Tibial artery (tissue), 4 donors: Measurements from ENCODE around the gene MAP3K19.

Experiments
- DNase-seq, 2 donors: peaks; one replicate each; pipeline ENCODE4 v3.0.0-alpha.2; 2019
- H3K27ac ChIP-seq, 2 donors: fragments of 200-600 bp; sonication (generic) in 1 of 2; 1 replicate in 1 of 2; 2 replicates in 1 of 2; pipeline ENCODE4 v1.5.1; 2018 to 2019; ENCODE audit warnings: mild to moderate bottlenecking in 1 of 2
- H3K27me3 ChIP-seq, 2 donors: fragments of 200-600 bp; sonication (generic) in 1 of 2; one replicate each; pipeline versions ENCODE4 v1.5.1 to v1.6.0; 2016 to 2019
- H3K36me3 ChIP-seq, 3 donors: fragments of 200-600 bp; sonication (generic) in 2 of 3; one replicate each; pipeline ENCODE4 v1.5.1; 2016 to 2019; ENCODE audit warnings: mild to moderate bottlenecking in 2 of 3
- H3K4me1 ChIP-seq, 4 donors: fragments of 200-600 bp; sonication (generic) in 2 of 4; 1 replicate in 3 of 4; 2 replicates in 1 of 4; pipeline ENCODE4 v1.5.1; 2016 to 2019
- H3K4me3 ChIP-seq, 2 donors: fragments of 200-600 bp; sonication (generic) in 1 of 2; 1 replicate in 1 of 2; 2 replicates in 1 of 2; pipeline ENCODE4 v1.5.1; 2018 to 2019; ENCODE audit warnings: mild to moderate bottlenecking in 2 of 2
- H3K9me3 ChIP-seq, 3 donors: fragments of 200-600 bp; sonication (generic) in 1 of 3; one replicate each; pipeline ENCODE4 v1.5.1; 2016 to 2019
- CTCF ChIP-seq, 2 experiments: fragments of 200-600 bp in 1 of 2; fragments of 450-650 bp in 1 of 2; IDR thresholded peaks; one replicate each; pipeline ENCODE4 v1.5.1; 2017 to 2019; ENCODE audit warnings: antibody characterized with exemption in 2 of 2, mild to moderate bottlenecking in 1 of 2, moderate library complexity in 1 of 2
- intact Hi-C: fragments of 100-400 bp; cut with DNase I; formaldehyde crosslinking; loops from one replicate; pipeline ENCODE4 v1.15.0; 2023; ENCODE audit warnings: low total_unique reads

MAP3K19 gene

DNA sequence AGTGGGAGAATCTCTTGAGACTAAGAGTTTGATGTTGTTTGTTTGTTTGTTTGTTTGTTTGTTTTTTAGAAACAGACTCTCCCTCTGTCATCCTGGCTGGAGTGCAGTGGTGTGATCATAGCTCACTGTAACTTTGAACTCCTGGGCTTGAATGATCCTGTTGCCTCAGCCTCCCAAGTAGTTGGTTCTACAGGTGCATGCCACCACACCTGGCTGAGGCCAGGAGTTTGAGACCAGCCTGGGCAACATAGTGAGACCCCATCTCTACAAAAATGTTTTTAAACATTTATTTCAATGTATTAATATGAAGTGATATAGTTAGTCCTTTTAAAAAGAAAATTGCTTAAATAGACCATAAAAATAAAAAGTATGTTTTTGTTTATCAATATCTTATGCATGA lies 35.6 kb downstream of the MAP3K19 start:
- H3K9me3 ChIP-seq, result no peaks in the 10 kb centered on the region
- no peak for DNase-seq
- H3K4me3 ChIP-seq, result no peak overlapping the region
- H3K27ac ChIP-seq, result no peak overlapping the region
- TF ChIP-seq CTCF (IDR thresholded peaks at IDR 0.05), result no peak
- no peaks in the 10 kb centered on the region for H3K36me3 ChIP-seq
- intact Hi-C loops, result loop anchor here (5.0 kb wide), 1 partner anchor 1981 kb away; no protein-coding TSS in a partner anchor
- no peaks in the 10 kb centered on the region for H3K4me1 ChIP-seq
- H3K27me3 ChIP-seq, result peaks cover 0 to 2% of the 10 kb centered on the region in 2 donors

DNA sequence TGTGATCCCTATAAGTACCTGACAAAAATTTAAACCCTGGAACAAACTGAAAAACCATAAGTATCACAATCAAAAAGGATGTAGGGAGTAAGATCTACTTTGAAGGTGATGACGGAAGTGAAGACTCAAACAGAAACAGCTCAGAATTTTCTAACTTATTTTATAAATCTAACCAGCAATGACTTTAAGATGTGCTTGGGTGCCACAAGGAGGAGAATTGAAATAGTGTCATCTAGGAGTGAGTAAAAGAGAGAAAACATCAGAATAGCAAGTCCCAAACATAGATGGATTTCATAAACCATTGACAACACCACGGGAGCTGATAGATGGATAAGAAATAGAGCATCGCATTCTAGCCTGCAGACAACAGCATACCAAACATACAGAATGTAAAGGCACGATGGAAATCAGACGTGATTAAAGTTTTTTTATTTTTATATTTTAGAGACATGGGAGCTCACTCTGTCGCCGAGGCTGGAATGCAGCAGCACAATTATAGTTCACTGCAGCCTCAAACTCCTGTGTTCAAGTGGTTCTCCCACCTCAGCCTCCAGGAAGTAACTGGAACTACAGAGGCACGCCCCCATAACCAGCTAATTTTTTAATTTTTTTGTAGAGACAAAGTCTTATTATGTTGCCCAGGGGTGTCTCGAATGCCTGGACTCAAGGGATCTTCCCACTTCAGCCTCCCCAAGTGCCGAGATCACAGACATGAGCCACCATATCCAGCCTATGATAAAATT lies 36.9 kb downstream of the MAP3K19 start:
- intact Hi-C loops, result loop anchor here (5.0 kb wide), 1 partner anchor 1982 kb away; no protein-coding TSS in a partner anchor

DNA sequence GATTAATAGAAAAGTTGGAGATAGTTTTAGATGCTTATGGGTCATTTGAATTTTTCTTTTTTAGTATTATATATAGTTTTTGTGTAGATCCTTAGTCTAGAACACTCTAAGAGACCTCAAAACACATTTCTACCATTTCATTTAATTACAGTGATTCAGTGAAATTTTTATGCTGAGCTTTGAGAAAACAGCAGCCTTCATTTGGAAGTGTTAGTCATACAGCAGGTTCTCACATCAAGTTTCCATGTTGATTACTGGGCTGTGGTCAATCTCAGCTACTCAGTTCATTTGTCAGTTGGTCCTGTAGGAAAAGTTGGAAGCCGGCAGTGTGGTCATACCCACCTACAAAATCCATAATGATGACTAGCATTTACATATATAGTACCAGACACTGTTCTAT lies 37.9 kb downstream of the MAP3K19 start:
- no peak for TF ChIP-seq CTCF (IDR thresholded peaks at IDR 0.05)
- peaks cover 0 to 5% (median 0%) of the 10 kb centered on the region in 4 donors for H3K4me1 ChIP-seq
- no peak overlapping the region for H3K4me3 ChIP-seq
- no peaks in the 10 kb centered on the region for H3K9me3 ChIP-seq
- H3K27me3 ChIP-seq, result peaks cover 0 to 12% of the 10 kb centered on the region in 2 donors
- intact Hi-C loops, result no loop called here
- no peak for DNase-seq
- H3K36me3 ChIP-seq, result no peaks in the 10 kb centered on the region
- H3K27ac ChIP-seq, result no peak overlapping the region

More for the DNA sequence above, 36.9 kb downstream of the MAP3K19 start:
- H3K9me3 ChIP-seq, result no peaks in the 10 kb centered on the region
- no peak overlapping the region for H3K27ac ChIP-seq
- H3K4me1 ChIP-seq, result no peaks in the 10 kb centered on the region
- peaks cover 0 to 5% of the 10 kb centered on the region in 2 donors for H3K27me3 ChIP-seq
- no peak for DNase-seq
- no peak overlapping the region for H3K4me3 ChIP-seq
- no peaks in the 10 kb centered on the region for H3K36me3 ChIP-seq
- no peak for TF ChIP-seq CTCF (IDR thresholded peaks at IDR 0.05)

GRCh38 chr2:135005753-135006152 lies 41.5 kb downstream of the MAP3K19 start:
- H3K4me1 ChIP-seq, result peaks cover 0 to 5% (median 0%) of the 10 kb centered on the region in 4 donors
- peaks cover 0 to 13% of the 10 kb centered on the region in 2 donors for H3K27me3 ChIP-seq
- no peak overlapping the region for H3K4me3 ChIP-seq
- no peaks in the 10 kb centered on the region for H3K36me3 ChIP-seq
- no peak for DNase-seq
- no peak for TF ChIP-seq CTCF (IDR thresholded peaks at IDR 0.05)
- no peaks in the 10 kb centered on the region for H3K9me3 ChIP-seq
- H3K27ac ChIP-seq, result no peak overlapping the region
- intact Hi-C loops, result no loop called here

GRCh38 chr2:135004005-135004746 lies 43.1 kb downstream of the MAP3K19 start:
- TF ChIP-seq CTCF (IDR thresholded peaks at IDR 0.05), result peak; percentile 81 to 86
- Histone ChIP-seq H3K27me3 (peaks cover 0 to 13% of the 10 kb centered on the region in 2 donors), H3K4me3 (no peak overlapping the region), H3K36me3 (no peaks in the 10 kb centered on the region), H3K27ac (no peak overlapping the region), H3K4me1 (peaks cover 0 to 5% (median 0%) of the 10 kb centered on the region in 4 donors), H3K9me3 (no peaks in the 10 kb centered on the region)
- intact Hi-C loops, result loop anchor here (5.0 kb wide), 1 partner anchor 708 kb away; no protein-coding TSS in a partner anchor
- DNase-seq, result peak; percentile 41 to 74
